Skeletal muscle cell (primary cell): ENCODE results near the gene ASPHD2.
"Not testable (repeated sequence)": the region's sequence is repeated elsewhere in the genome, so short reads cannot be mapped to it uniquely, and the experiment has no call there.

Source experiments
- DNase-seq: peaks from one replicate; pipeline ENCODE4 v3.0.0-alpha.2; 2010; ENCODE audit warnings: low read depth
- H3K4me3 ChIP-seq: 2 replicates; pipeline ENCODE4 v1.5.1; 2011; ENCODE audit warnings: low read depth, mild to moderate bottlenecking, control low read depth, low read length, moderate library complexity

Gene ASPHD2

GRCh38 chr22:26410386-26410785, 18.7 kb upstream of the ASPHD2 start:
- no peak for DNase-seq
- no peak overlapping the region for H3K4me3 ChIP-seq

- no peak for DNase-seq
- no peak overlapping the region for H3K4me3 ChIP-seq
Measured at GRCh38 chr22:26414347-26414746, 14.7 kb upstream of the ASPHD2 start.

- no peak overlapping the region for H3K4me3 ChIP-seq
- DNase-seq, result no peak
Measured at GRCh38 chr22:26416256-26416655, 12.8 kb upstream of the ASPHD2 start.

- peak; percentile 67 for DNase-seq
- no peak overlapping the region for H3K4me3 ChIP-seq
Measured at GRCh38 chr22:26416670-26417276, 12.3 kb upstream of the ASPHD2 start.

GRCh38 chr22:26417406-26417805, 11.7 kb upstream of the ASPHD2 start:
- no peak for DNase-seq
- H3K4me3 ChIP-seq, result no peak overlapping the region

- H3K4me3 ChIP-seq, result no peak overlapping the region
- no peak for DNase-seq
Measured at GRCh38 chr22:26418620-26419019, 10.4 kb upstream of the ASPHD2 start.

- no peak for DNase-seq
Measured at GRCh38 chr22:26426924-26427323, 2.1 kb upstream of the ASPHD2 start.

GRCh38 chr22:26429458-26430286, 612 bp downstream of the ASPHD2 start:
- no peak for DNase-seq
- H3K4me3 ChIP-seq, result peak overlapping the region; percentile 48

More at GRCh38 chr22:26426924-26427323, 2.1 kb upstream of the ASPHD2 start:
- no peak overlapping the region for H3K4me3 ChIP-seq

GRCh38 chr22:26430600-26430999, 1.5 kb downstream of the ASPHD2 start:
- no peak for DNase-seq

GRCh38 chr22:26431261-26431995, 2.4 kb downstream of the ASPHD2 start:
- H3K4me3 ChIP-seq, result no peak overlapping the region
- no peak for DNase-seq

More at GRCh38 chr22:26430600-26430999, 1.5 kb downstream of the ASPHD2 start:
- no peak overlapping the region for H3K4me3 ChIP-seq

GRCh38 chr22:26432619-26433311, 3.7 kb downstream of the ASPHD2 start:
- DNase-seq, result no peak
- H3K4me3 ChIP-seq, result no peak overlapping the region

- H3K4me3 ChIP-seq, result no peak overlapping the region
- DNase-seq, result no peak
Measured at GRCh38 chr22:26433805-26434204, 4.7 kb downstream of the ASPHD2 start.

GRCh38 chr22:26435327-26436093, 6.5 kb downstream of the ASPHD2 start:
- DNase-seq, result no peak

GRCh38 chr22:26436903-26437515, 7.9 kb downstream of the ASPHD2 start:
- no peak overlapping the region for H3K4me3 ChIP-seq
- no peak for DNase-seq

More at GRCh38 chr22:26435327-26436093, 6.5 kb downstream of the ASPHD2 start:
- no peak overlapping the region for H3K4me3 ChIP-seq

- DNase-seq, result no peak
- no peak overlapping the region for H3K4me3 ChIP-seq
Measured at GRCh38 chr22:26437694-26438392, 8.8 kb downstream of the ASPHD2 start.

GRCh38 chr22:26438776-26439175, 9.7 kb downstream of the ASPHD2 start:
- not testable (repeated sequence) for H3K4me3 ChIP-seq, DNase-seq

- no peak for DNase-seq
- H3K4me3 ChIP-seq, result no peak overlapping the region
Measured at GRCh38 chr22:26439559-26439958, 10.5 kb downstream of the ASPHD2 start.
